Measurements from ENCODE around the gene ZNF668.

ZNF668 gene

DNA sequence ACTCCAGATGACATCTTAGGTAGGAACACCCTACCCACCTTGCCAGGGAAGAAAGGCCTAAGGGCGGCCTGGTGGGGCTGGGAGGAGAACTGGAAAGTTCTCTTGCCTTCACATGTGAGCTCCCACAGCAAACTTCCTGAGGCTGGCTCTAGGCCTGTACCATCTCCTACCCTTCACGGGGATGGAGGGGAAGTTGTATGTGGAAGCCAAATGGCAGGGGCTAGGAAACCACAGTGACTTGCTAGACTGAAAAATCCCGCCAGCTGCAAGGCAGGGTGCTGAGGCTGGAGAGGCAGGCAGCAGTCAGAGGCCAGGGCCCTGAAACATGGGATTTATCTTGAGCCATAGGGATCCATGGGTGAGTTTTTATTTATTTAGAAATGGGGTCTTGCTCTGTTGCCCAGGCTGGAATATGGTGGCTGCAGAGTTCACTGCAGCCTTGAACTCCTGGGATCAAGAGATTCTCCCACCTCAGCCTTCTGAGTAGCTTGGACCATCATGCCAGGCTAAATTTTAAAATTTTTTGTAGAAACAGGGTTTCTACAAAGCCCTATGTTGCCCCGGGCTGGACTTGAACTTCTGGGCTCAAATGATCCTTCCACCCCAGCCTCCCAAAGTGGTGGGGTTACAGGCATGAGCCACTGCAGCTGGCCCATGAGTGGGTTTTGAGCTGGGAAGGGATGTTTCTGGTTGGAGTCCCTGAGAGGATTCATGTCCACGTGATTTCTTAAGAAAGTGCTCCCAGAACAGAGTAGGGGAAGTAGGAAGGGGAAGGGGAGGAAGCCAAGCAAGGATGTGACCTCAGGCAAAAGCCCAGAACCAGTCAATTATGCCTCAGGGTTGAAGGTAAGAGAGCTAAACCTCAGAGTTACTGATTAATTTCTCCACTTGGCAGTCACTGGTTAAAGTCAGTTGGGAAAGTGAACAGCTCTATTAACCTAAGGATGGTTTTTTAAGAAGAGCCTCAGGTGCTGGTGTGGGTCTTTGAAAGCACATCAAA is 39.4 kb upstream of the ZNF668 start:
- H3K4me3 ChIP-seq (replicated peaks; ENCODE audit: low read depth, low read length): no peak overlapping the region
- TF ChIP-seq CTCF (IDR thresholded peaks at IDR 0.05; ENCODE audit: low read length, missing control alignments): no peak
- no peak for DNase-seq (ENCODE audit: low read depth)

- DNase-seq (ENCODE audit: low read depth): no peak
- H3K4me3 ChIP-seq (replicated peaks; ENCODE audit: low read depth, low read length): no peak overlapping the region
- no peak for TF ChIP-seq CTCF (IDR thresholded peaks at IDR 0.05; ENCODE audit: low read length, missing control alignments)
These were observed 38.7 kb upstream of the ZNF668 start for GRCh38 chr16:31112711-31113110.

DNA sequence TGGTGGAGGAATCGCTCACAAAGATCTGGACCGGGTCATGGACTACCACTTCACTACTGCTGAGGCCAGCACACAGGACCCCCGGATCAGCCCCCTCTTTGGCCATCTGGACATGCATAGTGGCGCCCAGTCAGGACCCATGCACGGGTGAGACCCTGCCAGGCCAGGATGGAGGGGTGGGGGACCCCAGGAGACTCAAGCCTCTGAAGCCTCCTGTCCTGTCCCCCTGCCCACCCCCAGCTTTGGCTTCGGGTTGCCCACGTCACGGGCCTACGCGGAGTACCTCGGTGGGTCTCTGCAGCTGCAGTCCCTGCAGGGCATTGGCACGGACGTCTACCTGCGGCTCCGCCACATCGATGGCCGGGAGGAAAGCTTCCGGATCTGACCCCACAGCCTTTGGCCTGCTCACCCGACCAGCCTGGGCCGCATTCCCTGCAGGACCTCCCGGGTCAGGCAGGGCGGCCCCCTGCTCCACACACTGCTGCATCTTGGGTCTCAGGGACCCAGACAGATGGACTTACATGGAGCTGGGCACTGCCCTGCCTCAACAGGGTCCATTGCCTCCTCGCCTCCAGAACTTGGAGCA is 37.9 kb upstream of the ZNF668 start:
- TF ChIP-seq CTCF (IDR thresholded peaks at IDR 0.05; ENCODE audit: low read length, missing control alignments): no peak
- no peak for DNase-seq (ENCODE audit: low read depth)
- no peak overlapping the region for H3K4me3 ChIP-seq (replicated peaks; ENCODE audit: low read depth, low read length)

- H3K4me3 ChIP-seq (replicated peaks; ENCODE audit: low read depth, low read length): no peak overlapping the region
- no peak for TF ChIP-seq CTCF (IDR thresholded peaks at IDR 0.05; ENCODE audit: low read length, missing control alignments)
- no peak for DNase-seq (ENCODE audit: low read depth)
These were observed 36.3 kb upstream of the ZNF668 start for GRCh38 chr16:31110106-31111034.

DNA sequence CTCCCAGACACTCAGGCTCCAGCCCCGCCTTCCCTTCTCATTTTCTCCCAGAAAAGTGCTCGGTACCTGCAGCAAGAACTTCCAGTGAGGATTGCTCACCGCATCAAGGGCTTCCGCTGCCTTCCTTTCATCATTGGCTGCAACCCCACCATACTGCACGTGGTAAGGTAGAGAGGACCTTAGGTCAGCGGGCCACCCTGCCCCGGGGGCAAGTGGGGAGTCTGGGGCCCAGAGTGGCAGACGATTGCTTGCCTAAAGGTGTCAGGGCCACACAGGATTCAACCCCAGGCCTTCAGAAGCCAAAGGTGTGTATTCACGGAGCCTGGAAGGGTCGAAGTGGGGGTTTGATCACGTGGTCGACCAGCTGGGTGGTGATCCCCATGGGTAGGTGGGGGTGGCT is 35.6 kb upstream of the ZNF668 start:
- DNase-seq (ENCODE audit: low read depth): no peak
- H3K4me3 ChIP-seq (replicated peaks; ENCODE audit: low read depth, low read length): no peak overlapping the region
- no peak for TF ChIP-seq CTCF (IDR thresholded peaks at IDR 0.05; ENCODE audit: low read length, missing control alignments)

DNA sequence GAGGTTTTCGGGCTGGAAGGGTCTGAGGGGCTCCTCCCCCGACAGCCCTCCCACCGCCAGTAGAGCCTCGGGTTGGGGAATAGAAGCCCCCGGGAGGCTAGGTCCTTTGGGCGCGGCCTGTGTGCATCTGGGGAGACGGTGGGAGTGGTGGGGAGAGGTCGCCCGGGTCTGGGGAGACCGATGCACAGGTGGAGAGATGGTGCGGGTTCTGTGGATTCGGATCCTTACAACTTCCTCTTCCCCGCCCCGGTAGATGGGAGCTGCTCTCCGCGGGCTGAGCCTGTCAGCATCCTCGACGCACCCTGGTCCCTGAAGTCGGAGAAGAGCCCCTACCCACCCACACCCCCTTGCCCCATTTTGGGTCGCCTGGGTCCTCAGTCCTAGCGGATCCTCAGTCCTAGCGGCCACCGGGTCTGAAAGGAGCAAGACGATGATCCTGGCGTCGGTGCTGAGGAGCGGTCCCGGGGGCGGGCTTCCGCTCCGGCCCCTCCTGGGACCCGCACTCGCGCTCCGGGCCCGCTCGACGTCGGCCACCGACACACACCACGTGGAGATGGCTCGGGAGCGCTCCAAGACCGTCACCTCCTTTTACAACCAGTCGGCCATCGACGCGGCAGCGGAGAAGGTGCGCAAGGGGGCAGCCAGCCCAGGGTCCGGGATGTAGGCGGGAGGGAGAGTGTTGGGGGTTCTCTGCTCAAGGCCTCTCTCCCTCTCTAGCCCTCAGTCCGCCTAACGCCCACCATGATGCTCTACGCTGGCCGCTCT is 34.9 kb upstream of the ZNF668 start:
- no peak for DNase-seq (ENCODE audit: low read depth)
- peak overlapping the region; percentile 83 for H3K4me3 ChIP-seq (replicated peaks; ENCODE audit: low read depth, low read length)
- no peak for TF ChIP-seq CTCF (IDR thresholded peaks at IDR 0.05; ENCODE audit: low read length, missing control alignments)
